OCI-LY7 (cell line): ENCODE measurements around the gene AIP. TPM values are rescaled to one million over a fixed set of nuclear protein-coding genes. Genes with fewer than 3 reads are reported as not detected.

Experiments
- BruUV-seq: library from RNA; stranded (reverse); fragments of 400-500 nt; replicated peaks from 2 replicates; lab custom pipeline; 2021; lab: Mats Ljungman, UMichigan
- CTCF ChIA-PET: fragments of 300-600 bp; sonication (Branson Sonifier 250); formaldehyde crosslinking; loops from one replicate; lab custom pipeline; 2022; ENCODE audit warnings: antibody characterized with exemption; ENCODE audit not compliant: unreplicated experiment; lab: Charles Lee
- POLR2A ChIA-PET: fragments of 300-600 bp; sonication (Branson Sonifier 250); formaldehyde crosslinking; loops from one replicate; lab custom pipeline; 2022; ENCODE audit warnings: antibody characterized with exemption; lab: Charles Lee
- DNase-seq: peaks from one replicate; pipeline ENCODE4 v3.0.0-alpha.2; 2015; ENCODE audit warnings: low spot score
- H2AFZ ChIP-seq: fragments of 200-600 bp; sonication (generic), shearing (Covaris generic); 2 replicates; pipeline ENCODE4 v1.6.1; 2014; ENCODE audit warnings: mild to moderate bottlenecking, antibody characterized with exemption, low read length, moderate library complexity
- H3K27ac ChIP-seq: fragments of 200-600 bp; sonication (generic); 2 replicates; pipeline ENCODE4 v1.5.1; 2014; ENCODE audit warnings: mixed run types, low read depth, mild to moderate bottlenecking, moderate library complexity, low read length, inconsistent platforms; ENCODE audit not compliant: poor library complexity, severe bottlenecking
- H3K36me3 ChIP-seq: fragments of 200-600 bp; sonication (generic); 2 replicates; pipeline ENCODE4 v1.6.1; 2014; ENCODE audit warnings: mild to moderate bottlenecking, antibody characterized with exemption, low read length, moderate library complexity, mixed read lengths; ENCODE audit not compliant: insufficient read depth
- H3K4me1 ChIP-seq: fragments of 200-600 bp; sonication (generic); 2 replicates; pipeline ENCODE4 v1.5.1; 2014; ENCODE audit warnings: mild to moderate bottlenecking, low read length; ENCODE audit not compliant: insufficient read depth, poor library complexity, severe bottlenecking
- H3K4me2 ChIP-seq: fragments of 200-600 bp; sonication (generic); 2 replicates; pipeline ENCODE4 v1.6.1; 2014; ENCODE audit warnings: mild to moderate bottlenecking, low read length
- H3K4me3 ChIP-seq: fragments of 200-600 bp; sonication (generic); 2 replicates; pipeline ENCODE4 v1.5.1; 2014; ENCODE audit warnings: mild to moderate bottlenecking, low read depth, low read length; ENCODE audit not compliant: poor library complexity, severe bottlenecking
- H3K79me2 ChIP-seq: fragments of 200-600 bp; sonication (generic); 2 replicates; pipeline ENCODE4 v1.6.1; 2016; ENCODE audit warnings: low read depth, mild to moderate bottlenecking, low read length, moderate library complexity, mixed read lengths; ENCODE audit not compliant: insufficient read depth
- H3K9me2 ChIP-seq: fragments of 200-600 bp; sonication (generic); 2 replicates; pipeline ENCODE4 v1.6.1; 2016; ENCODE audit warnings: mild to moderate bottlenecking, low read length, mixed read lengths; ENCODE audit not compliant: insufficient read depth
- H3K9me3 ChIP-seq: fragments of 200-600 bp; sonication (generic); 2 replicates; pipeline ENCODE4 v1.6.1; 2014; ENCODE audit warnings: mild to moderate bottlenecking, mixed run types, low read length, mixed read lengths
- H4K20me1 ChIP-seq: fragments of 200-600 bp; sonication (generic); 2 replicates; pipeline ENCODE4 v1.6.1; 2014; ENCODE audit warnings: mild to moderate bottlenecking, antibody characterized with exemption, low read length, moderate library complexity, mixed read lengths; ENCODE audit not compliant: insufficient read depth
- EZH2phosphoT487 ChIP-seq: fragments of 200-600 bp; sonication (generic); IDR thresholded peaks from 2 replicates; pipeline ENCODE4 v1.6.1; 2018; ENCODE audit warnings: low read depth, borderline replicate concordance, mild to moderate bottlenecking, mixed run types, antibody characterized with exemption, low read length, moderate library complexity, mixed read lengths
- intact Hi-C: fragments of 100-400 bp; cut with micrococcal nuclease; formaldehyde crosslinking; loops from one replicate; pipeline ENCODE4 v1.10.0; 2022; ENCODE audit not compliant: unreplicated experiment
- total RNA-seq, 2 experiments: library from RNA; depleted of rRNA in 1 of 2; stranded (reverse); fragments of >200 nt in 1 of 2; shearing (Covaris generic) in 1 of 2; gene quantifications; 2 replicates each; pipeline ENCODE4 v1.2.3, GENCODE V29; 2014 to 2022
- TF ChIP-seq, protein P1 (sequence below): fragments of 200-600 bp; sonication (generic); conservative IDR thresholded peaks from 2 replicates; pipeline ENCODE4 v1.5.1; 2014; ENCODE audit warnings: mild to moderate bottlenecking, antibody characterized with exemption, low read length, moderate library complexity, mixed read lengths

AIP gene
- total RNA-seq, 2 experiments from 2014 or later = 112 to 125 TPM

GRCh38 chr11:67441731-67442351 lies 41.0 kb upstream of the AIP start:
- TF ChIP-seq, protein P1, sequence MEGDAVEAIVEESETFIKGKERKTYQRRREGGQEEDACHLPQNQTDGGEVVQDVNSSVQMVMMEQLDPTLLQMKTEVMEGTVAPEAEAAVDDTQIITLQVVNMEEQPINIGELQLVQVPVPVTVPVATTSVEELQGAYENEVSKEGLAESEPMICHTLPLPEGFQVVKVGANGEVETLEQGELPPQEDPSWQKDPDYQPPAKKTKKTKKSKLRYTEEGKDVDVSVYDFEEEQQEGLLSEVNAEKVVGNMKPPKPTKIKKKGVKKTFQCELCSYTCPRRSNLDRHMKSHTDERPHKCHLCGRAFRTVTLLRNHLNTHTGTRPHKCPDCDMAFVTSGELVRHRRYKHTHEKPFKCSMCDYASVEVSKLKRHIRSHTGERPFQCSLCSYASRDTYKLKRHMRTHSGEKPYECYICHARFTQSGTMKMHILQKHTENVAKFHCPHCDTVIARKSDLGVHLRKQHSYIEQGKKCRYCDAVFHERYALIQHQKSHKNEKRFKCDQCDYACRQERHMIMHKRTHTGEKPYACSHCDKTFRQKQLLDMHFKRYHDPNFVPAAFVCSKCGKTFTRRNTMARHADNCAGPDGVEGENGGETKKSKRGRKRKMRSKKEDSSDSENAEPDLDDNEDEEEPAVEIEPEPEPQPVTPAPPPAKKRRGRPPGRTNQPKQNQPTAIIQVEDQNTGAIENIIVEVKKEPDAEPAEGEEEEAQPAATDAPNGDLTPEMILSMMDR = no peak
- no peak for TF ChIP-seq EZH2phosphoT487
- ChIA-PET POLR2A (interaction anchor here (0.8 kb wide), 1 partner anchor 41 kb away, joined by 3 read pairs; the partner anchor contains the start of gene PPP1CA), CTCF (no interaction called here)
- Histone ChIP-seq H3K27ac (peak overlapping the region; percentile 94), H3K79me2 (peaks cover 10% of the 10 kb centered on the region; the same call in 1 of the 2 replicates), H4K20me1 (no peaks in the 10 kb centered on the region), H3K4me3 (peak overlapping the region; percentile 69), H3K9me3 (no peaks in the 10 kb centered on the region), H3K9me2 (no peaks in the 10 kb centered on the region), H3K36me3 (peaks cover 13% of the 10 kb centered on the region), H3K4me2 (peak overlapping the region; percentile 82), H3K4me1 (peaks cover 86% of the 10 kb centered on the region), H2AFZ (no peak overlapping the region)
- intact Hi-C loops = loop anchor here (2.0 kb wide), 1 partner anchor 43 kb away; no protein-coding TSS in a partner anchor
- peak; percentile 65 for DNase-seq
- BruUV-seq = no TSS peak

- H3K4me3 ChIP-seq = peak overlapping the region; percentile 69
- no peak overlapping the region for H2AFZ ChIP-seq
- H4K20me1 ChIP-seq = no peaks in the 10 kb centered on the region
- TF ChIP-seq EZH2phosphoT487 = no peak
- TF ChIP-seq, protein P1 = no peak
- peak overlapping the region; percentile 94 for H3K27ac ChIP-seq
- no peaks in the 10 kb centered on the region for H3K9me3 ChIP-seq
- intact Hi-C loops = loop anchor here (1.0 to 2.0 kb wide), 2 partner anchors 26 to 42 kb away; no protein-coding TSS in a partner anchor
- H3K79me2 ChIP-seq = peaks cover 4% of the 10 kb centered on the region; the same call in 1 of the 2 replicates
- CTCF ChIA-PET = interaction anchor here (0.6 kb wide), 1 partner anchor 39 kb away, joined by 3 read pairs; the partner anchor contains the start of gene TBC1D10C
- POLR2A ChIA-PET = interaction anchor here (0.6 to 1.4 kb wide), 6 partner anchors 16 to 43 kb away, joined by 3 to 6 read pairs (median 3); no protein-coding TSS in a partner anchor
- H3K36me3 ChIP-seq = peaks cover 9% of the 10 kb centered on the region; the same call in 1 of the 2 replicates
- H3K4me2 ChIP-seq = peak overlapping the region; percentile 82
- H3K4me1 ChIP-seq = peaks cover 93% of the 10 kb centered on the region
- no TSS peak for BruUV-seq
- no peaks in the 10 kb centered on the region for H3K9me2 ChIP-seq
- peak; percentile 29 for DNase-seq
Observed at GRCh38 chr11:67442504-67443404, 40.1 kb upstream of the AIP start.
